Sigmoid colon (tissue), 7 donors: ENCODE results near the gene RASSF4. TPM values are rescaled to one million over a fixed set of nuclear protein-coding genes. Genes with fewer than 3 reads are reported as not detected.

Experiments used
- DNase-seq: peaks from one replicate; pipeline ENCODE4 v3.0.0-alpha.2; 2019
- H3K27ac ChIP-seq, 4 donors: fragments of 200-600 bp; sonication (generic); one replicate each; pipeline ENCODE4 v1.5.1; 2016 to 2019; ENCODE audit warnings: mild to moderate bottlenecking in 1 of 4
- H3K27me3 ChIP-seq, 3 donors: fragments of 200-600 bp; sonication (generic); one replicate each; pipeline ENCODE4 v1.5.1; 2019; ENCODE audit warnings: mild to moderate bottlenecking in 1 of 3
- H3K36me3 ChIP-seq, 4 donors: fragments of 200-600 bp; sonication (generic); one replicate each; pipeline ENCODE4 v1.5.1; 2016 to 2019
- H3K4me1 ChIP-seq, 4 donors: fragments of 200-600 bp; sonication (generic); one replicate each; pipeline ENCODE4 v1.5.1; 2017 to 2019
- H3K4me3 ChIP-seq, 4 donors: fragments of 200-600 bp; sonication (generic); one replicate each; pipeline ENCODE4 v1.5.1; 2017 to 2019; ENCODE audit warnings: mild to moderate bottlenecking in 2 of 4, moderate library complexity in 1 of 4
- H3K9me3 ChIP-seq, 4 donors: fragments of 200-600 bp in 3 of 4; sonication (generic) in 3 of 4; one replicate each; pipeline versions ENCODE4 v1.5.1 to v1.6.1; 2013 to 2019
- EP300 ChIP-seq, 4 donors: sonication (generic); formaldehyde crosslinking; IDR thresholded peaks; one replicate each; pipeline ENCODE4 v1.6.1; 2017; ENCODE audit warnings: antibody characterized with exemption in 4 of 4
- POLR2A ChIP-seq, 2 donors: fragments of 450-650 bp; IDR thresholded peaks; one replicate each; pipeline ENCODE4 v1.6.1; 2016; ENCODE audit warnings: antibody characterized with exemption in 2 of 2, mild to moderate bottlenecking in 2 of 2, moderate library complexity in 2 of 2
- POLR2AphosphoS5 ChIP-seq, 4 donors: sonication (generic); formaldehyde crosslinking; IDR thresholded peaks; one replicate each; pipeline ENCODE4 v1.6.1; 2017; ENCODE audit warnings: antibody characterized with exemption in 4 of 4
- WGBS, 2 donors: extraction: QIAGEN DNeasy Blood & Tissue Kit; methylation state at CpG; one replicate each; pipeline ENCODE4 v1.1.7; 2013; 5-methylcytosine and 5-hydroxymethylcytosine counted together
- intact Hi-C: fragments of 100-400 bp; cut with DNase I; formaldehyde crosslinking; loops from one replicate; pipeline ENCODE4 v1.15.1; 2023
- polyA plus RNA-seq, 3 donors: library from polyadenylated mRNA; stranded (reverse); fragments of 200-250 nt; gene quantifications; one replicate each; pipeline ENCODE4 v1.2.3, GENCODE V29; 2013
- total RNA-seq, 4 donors: library from RNA; depleted of rRNA; stranded (reverse); fragments of >200 nt; gene quantifications; one replicate each; pipeline ENCODE4 v1.1.0, GENCODE V29; 2016
- TF ChIP-seq, protein P1 (sequence below), 4 experiments: fragments of 450-650 bp in 3 of 4; fragments of 200-600 bp in 1 of 4; IDR thresholded peaks; one replicate each; pipeline ENCODE4 v1.5.1; 2016 to 2019; ENCODE audit warnings: antibody characterized with exemption in 4 of 4, mild to moderate bottlenecking in 3 of 4, moderate library complexity in 2 of 4
- donor health status: healthy with polysubstance abuse.
- donor health status: Bipolar disorder and iron deficiency.
- donor health status: healthy.

RASSF4 gene
- total and polyA plus RNA-seq, 7 donors, result 7.8 to 61.7 (median 23.2) TPM

DNA sequence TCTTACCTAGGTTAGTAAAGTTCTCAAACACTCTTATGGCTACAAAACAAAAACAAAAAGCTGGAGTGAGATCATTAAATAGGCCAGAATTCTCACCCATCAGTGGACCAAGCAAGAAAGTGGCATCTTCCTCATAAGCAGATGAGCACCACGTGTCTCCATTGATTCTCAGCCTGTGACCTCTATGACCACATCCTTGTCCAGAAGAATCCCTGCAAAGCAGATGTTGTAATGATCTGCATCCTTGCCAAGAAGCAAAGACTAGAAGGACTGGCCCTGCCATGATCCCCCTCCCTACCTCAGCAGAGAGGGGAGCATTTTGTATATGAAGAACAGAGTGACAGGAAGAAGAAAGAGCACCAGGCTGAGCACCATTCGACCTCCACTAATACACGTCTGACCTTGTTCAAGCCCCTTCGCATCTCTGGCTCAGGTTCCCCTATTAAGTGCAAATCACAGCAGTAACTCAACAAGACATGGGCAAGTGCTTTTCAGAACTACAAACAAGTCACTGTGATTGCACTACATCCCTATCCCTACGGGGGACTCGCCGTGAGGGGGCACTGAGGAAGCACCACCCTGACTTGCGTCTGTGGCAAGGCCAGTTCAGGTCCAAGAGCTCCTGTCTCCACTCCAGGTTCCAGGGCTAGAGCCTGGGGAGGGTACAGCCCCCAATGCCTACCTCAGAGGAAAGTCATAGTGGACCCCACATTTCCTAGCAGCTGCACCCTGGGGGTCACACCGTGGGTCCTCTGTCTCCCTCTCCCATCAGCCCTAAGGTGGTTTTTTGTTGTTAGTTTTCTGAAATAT is 22.2 kb upstream of the RASSF4 start:
- H3K27me3 ChIP-seq, result no peaks in the 10 kb centered on the region
- no peaks in the 10 kb centered on the region for H3K9me3 ChIP-seq
- H3K27ac ChIP-seq, result peak overlapping the region in 2 of 4 donors; percentile 2 to 65
- intact Hi-C loops, result no loop called here
- TF ChIP-seq, protein P1, sequence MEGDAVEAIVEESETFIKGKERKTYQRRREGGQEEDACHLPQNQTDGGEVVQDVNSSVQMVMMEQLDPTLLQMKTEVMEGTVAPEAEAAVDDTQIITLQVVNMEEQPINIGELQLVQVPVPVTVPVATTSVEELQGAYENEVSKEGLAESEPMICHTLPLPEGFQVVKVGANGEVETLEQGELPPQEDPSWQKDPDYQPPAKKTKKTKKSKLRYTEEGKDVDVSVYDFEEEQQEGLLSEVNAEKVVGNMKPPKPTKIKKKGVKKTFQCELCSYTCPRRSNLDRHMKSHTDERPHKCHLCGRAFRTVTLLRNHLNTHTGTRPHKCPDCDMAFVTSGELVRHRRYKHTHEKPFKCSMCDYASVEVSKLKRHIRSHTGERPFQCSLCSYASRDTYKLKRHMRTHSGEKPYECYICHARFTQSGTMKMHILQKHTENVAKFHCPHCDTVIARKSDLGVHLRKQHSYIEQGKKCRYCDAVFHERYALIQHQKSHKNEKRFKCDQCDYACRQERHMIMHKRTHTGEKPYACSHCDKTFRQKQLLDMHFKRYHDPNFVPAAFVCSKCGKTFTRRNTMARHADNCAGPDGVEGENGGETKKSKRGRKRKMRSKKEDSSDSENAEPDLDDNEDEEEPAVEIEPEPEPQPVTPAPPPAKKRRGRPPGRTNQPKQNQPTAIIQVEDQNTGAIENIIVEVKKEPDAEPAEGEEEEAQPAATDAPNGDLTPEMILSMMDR (IDR thresholded peaks at IDR 0.05), result no peak
- TF ChIP-seq EP300 (IDR thresholded peaks at IDR 0.05) (no peak), POLR2AphosphoS5 (IDR thresholded peaks at IDR 0.05) (peak in 1 of 4 donors; percentile 17), POLR2A (IDR thresholded peaks at IDR 0.05) (no peak)
- peaks cover 0 to 38% (median 27%) of the 10 kb centered on the region in 4 donors for H3K4me1 ChIP-seq
- H3K4me3 ChIP-seq, result no peak overlapping the region
- no peaks in the 10 kb centered on the region for H3K36me3 ChIP-seq
- DNase-seq, result peak; percentile 63
- WGBS, 2 donors, result 87 to 88% methylated on average over 9 of the region's 9 CpGs

DNA sequence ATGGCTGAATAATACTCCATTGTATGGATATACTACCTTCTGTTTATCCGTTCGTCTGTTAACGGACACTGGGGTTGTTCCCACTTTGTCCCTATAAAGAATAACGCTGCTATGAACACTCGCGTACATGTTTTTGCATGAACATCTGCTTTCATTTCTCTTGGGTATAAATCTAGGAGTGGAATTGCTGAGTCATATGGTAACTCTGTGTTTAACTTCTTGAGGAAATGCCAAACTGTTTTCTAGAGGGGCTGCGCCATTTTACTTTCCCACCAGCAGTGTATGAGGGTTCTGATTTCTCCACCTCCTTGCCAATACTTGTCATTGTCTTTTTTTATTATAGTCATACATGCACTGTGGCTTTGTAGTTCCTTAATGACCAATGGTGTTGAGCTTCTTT is 20.6 kb upstream of the RASSF4 start:
- no peak overlapping the region for H3K4me3 ChIP-seq
- intact Hi-C loops, result no loop called here
- H3K4me1 ChIP-seq, result peaks cover 0 to 28% (median 18%) of the 10 kb centered on the region in 4 donors
- H3K27me3 ChIP-seq, result no peaks in the 10 kb centered on the region
- no peak for DNase-seq
- no peaks in the 10 kb centered on the region for H3K9me3 ChIP-seq
- no peak for TF ChIP-seq POLR2AphosphoS5 (IDR thresholded peaks at IDR 0.05)
- no peak for TF ChIP-seq POLR2A (IDR thresholded peaks at IDR 0.05)
- TF ChIP-seq, protein P1 (IDR thresholded peaks at IDR 0.05), result no peak
- no peak for TF ChIP-seq EP300 (IDR thresholded peaks at IDR 0.05)
- no peaks in the 10 kb centered on the region for H3K36me3 ChIP-seq
- 89 to 92% methylated on average over 7 of the region's 7 CpGs for WGBS, 2 donors
- no peak overlapping the region for H3K27ac ChIP-seq

DNA sequence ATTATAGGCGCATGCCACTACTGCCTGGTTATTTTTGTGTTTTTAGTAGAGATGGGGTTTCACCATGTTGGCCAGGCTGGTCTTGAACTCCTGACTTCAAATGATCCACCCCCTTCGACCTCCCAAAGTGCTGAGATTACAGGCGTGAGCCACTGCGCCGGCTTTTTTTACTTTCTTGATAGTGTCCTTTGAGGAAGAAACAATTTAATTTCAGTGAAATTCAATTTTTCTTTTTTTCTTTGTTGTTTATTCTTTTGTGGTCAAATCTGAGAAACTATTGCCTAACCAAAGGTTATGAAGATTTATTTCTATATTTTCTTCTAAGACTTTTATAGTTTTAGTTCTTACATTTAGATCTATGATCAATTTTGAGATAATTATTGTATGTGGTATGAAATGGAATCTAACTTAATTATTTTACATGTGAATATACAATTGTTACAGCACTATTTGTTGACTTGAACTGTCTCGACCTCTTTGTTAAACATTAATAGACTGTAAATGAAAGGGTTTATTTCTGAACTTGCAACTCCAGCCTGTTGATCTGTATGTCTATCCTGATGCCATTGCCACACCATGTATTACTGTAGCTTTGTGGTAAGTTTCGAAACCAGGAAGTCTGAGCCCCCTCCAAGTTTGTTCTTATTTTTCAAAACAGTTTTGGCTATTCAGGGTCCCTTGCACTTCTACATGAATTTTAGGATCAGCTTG is 19.8 kb upstream of the RASSF4 start:
- Histone ChIP-seq H3K27me3 (no peaks in the 10 kb centered on the region), H3K4me3 (no peak overlapping the region), H3K36me3 (no peaks in the 10 kb centered on the region), H3K4me1 (peaks cover 0 to 21% (median 14%) of the 10 kb centered on the region in 4 donors), H3K27ac (no peak overlapping the region), H3K9me3 (no peaks in the 10 kb centered on the region)
- peak; percentile 13 for DNase-seq
- intact Hi-C loops, result no loop called here
- 76 to 89% methylated on average over 7 of the region's 7 CpGs for WGBS, 2 donors
- TF ChIP-seq EP300 (IDR thresholded peaks at IDR 0.05), result no peak

DNA sequence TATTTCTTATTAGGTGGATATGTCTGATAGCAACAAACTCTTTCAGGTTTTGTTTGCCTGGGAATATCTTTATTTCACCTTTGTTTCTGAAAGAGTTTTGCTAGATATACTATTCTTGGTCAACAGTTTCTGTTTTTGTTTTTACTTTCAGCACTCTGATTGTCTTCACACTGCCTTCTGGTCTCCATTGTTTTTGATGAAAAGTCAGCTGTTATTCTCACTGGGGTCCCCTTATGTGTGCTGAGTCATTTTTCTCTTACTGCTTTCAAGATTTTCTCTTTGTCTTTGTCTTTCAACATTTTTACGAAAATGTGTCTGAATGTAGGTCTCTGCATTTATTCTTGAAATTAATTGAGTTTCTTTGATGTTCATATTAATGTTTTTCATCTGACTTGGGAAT is 15.2 kb upstream of the RASSF4 start:
- no peaks in the 10 kb centered on the region for H3K9me3 ChIP-seq
- 56 to 95% methylated on average over 1 of the region's 1 CpG for WGBS, 2 donors
- H3K27me3 ChIP-seq, result no peaks in the 10 kb centered on the region
- H3K36me3 ChIP-seq, result no peaks in the 10 kb centered on the region
- H3K27ac ChIP-seq, result no peak overlapping the region
- H3K4me1 ChIP-seq, result no peaks in the 10 kb centered on the region
- no peak overlapping the region for H3K4me3 ChIP-seq
- DNase-seq, result no peak
- intact Hi-C loops, result no loop called here
- TF ChIP-seq EP300 (IDR thresholded peaks at IDR 0.05), result no peak
- TF ChIP-seq POLR2AphosphoS5 (IDR thresholded peaks at IDR 0.05), result no peak
- no peak for TF ChIP-seq POLR2A (IDR thresholded peaks at IDR 0.05)
- TF ChIP-seq, protein P1 (IDR thresholded peaks at IDR 0.05), result no peak

DNA sequence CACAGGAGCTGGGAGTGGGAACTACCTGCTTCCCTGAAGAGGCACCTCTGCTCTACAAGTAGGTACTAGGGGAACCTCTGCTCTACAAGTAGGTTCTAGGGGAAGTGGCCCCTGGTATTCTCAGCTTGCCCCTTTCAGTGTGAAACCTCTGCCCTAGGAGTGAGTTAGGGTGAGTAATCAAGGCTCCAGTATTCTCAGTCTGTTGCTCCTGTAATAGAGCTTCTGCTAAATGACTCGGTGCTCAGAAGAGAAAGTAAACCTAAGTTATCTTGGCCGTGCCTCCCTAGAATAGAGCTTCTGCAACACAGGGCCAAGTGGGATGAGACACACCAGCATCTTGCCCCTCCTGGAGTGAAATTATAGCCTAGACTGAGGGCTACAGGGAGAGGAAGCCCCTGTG is 13.4 kb upstream of the RASSF4 start:
- no peaks in the 10 kb centered on the region for H3K27me3 ChIP-seq
- peak overlapping the region in 1 of 4 donors; percentile 8 for H3K27ac ChIP-seq
- H3K36me3 ChIP-seq, result no peaks in the 10 kb centered on the region
- TF ChIP-seq, protein P1 (IDR thresholded peaks at IDR 0.05), result no peak
- TF ChIP-seq POLR2A (IDR thresholded peaks at IDR 0.05) (no peak), EP300 (IDR thresholded peaks at IDR 0.05) (no peak), POLR2AphosphoS5 (IDR thresholded peaks at IDR 0.05) (no peak)
- H3K4me3 ChIP-seq, result no peak overlapping the region
- DNase-seq, result no peak
- intact Hi-C loops, result no loop called here
- peaks cover 0 to 8% (median 8%) of the 10 kb centered on the region in 4 donors for H3K4me1 ChIP-seq
- WGBS, 2 donors, result 60 to 67% methylated on average over 2 of the region's 2 CpGs
- no peaks in the 10 kb centered on the region for H3K9me3 ChIP-seq
